ENCODE data around the gene MMP17. TPM values are rescaled to one million over a fixed set of nuclear protein-coding genes. Genes with fewer than 3 reads are reported as not detected.
A peak's percentile ranks its signal among the peaks of the same experiment; 100 is the strongest.

The MMP17 gene
- total RNA-seq, 1 experiment from 2014 or later, result not detected

DNA sequence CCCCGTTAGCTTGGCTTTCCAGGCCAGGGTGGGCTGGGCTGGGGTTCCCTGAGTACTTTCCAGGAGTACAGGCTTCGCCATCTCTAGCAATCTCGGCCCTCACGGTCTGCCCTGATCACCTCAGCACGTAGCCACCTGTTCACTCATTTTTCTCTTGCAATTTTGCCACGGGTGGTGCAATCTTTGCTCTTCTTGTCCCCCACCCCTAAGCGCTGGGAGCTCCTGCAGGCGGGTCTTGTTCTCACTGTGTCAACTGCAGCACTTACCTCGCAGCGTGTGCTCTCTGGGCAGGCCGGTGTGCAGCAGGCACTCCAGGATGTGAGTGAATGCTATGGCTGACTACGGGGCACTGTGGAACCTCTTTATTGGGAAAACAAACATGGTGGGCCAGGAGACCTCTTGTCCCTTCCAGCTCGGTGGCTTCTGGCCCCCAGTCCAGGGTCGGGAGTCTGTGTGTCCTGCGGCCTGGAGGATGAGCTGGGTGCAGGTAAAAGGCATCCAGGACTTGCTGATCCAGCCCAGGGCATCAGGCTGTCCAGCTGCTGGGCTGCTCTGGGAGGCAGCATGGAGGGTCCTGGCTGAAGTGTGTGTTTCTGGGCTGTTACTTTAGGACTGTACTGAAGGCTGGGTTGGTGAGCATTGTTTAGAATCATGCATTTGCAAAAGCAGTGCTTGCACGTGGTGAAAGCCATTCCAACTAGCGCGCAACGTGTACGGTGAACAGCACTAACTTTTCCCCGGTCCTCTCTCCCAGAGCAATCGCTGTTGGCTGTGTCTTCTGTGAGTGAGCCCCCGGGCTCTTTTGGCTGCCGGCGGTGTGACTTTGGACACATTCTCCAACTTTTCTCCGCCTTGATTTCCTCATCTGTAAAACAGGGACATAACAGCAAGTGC lies 64.8 kb downstream of the MMP17 start:
- no peak for DNase-seq (ENCODE audit: low spot score)

DNA sequence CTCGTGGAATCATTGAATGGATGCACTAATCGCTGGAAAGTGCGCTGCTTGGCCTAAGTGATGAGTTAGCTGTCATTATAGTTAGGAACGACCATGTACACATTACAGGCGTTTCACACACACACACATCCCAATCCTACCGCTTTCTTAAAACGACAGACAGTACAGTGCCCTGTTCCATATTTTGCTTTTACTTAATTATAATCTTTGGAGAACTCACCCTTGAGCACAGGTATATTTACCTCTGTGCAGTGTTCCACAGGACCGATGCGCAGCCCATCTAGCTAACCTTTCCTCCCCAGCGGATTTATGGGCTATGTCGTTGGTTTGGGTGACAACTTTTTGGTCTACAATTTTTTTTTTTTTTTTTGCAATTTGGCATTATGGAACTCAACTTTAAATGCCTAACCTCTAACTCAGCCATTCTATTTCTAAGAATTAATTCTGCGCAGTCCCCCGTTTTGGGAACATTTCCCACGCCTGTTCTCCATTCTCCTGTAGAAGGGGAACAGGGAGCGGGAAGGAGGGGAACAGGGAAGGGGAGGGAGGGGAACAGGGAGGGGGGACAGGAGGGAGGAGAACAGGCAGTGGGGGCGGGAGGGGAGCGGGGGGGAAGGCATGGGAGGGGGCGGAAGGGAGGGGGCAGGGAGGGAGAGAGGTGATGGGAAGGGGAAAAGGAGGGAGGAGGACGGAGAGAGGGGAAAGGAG lies 65.6 kb downstream of the MMP17 start:
- DNase-seq (ENCODE audit: low spot score), result no peak

DNA sequence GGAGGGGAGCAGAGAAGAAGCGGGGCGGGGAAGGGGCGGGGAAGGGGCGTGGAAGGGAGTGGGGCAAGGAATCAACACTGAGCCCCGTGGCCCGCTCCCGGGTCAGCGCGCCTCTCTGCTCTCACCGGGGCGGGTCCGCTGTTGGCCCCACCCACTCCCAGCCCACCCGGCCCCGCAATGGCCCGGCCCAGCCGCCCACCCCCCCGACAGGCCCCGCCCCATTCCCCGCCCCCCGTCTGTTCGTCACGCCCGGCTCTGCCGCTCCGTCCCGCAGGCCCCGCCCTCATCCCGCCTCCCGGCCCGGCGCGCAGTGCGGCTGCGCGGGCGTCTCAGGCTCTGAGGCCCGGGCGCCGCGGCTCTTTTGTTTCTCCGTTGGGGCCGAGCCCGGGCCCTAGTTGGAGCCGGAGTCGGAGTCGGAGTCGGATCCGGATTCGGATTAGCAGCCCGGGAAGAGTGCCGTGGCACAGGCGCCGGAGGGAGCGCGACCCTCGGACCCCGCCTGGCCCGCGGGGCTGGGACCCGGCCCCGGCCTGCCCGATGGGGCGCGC lies 66.2 kb downstream of the MMP17 start, which contains the start of gene ULK1:
Gene ULK1 (plus strand): TSS at position 310 of the 548 bp plus-strand sequence. CDS start 380 bp downstream, outside the sequence.
- DNase-seq (ENCODE audit: low spot score), result peak; percentile 85

DNA sequence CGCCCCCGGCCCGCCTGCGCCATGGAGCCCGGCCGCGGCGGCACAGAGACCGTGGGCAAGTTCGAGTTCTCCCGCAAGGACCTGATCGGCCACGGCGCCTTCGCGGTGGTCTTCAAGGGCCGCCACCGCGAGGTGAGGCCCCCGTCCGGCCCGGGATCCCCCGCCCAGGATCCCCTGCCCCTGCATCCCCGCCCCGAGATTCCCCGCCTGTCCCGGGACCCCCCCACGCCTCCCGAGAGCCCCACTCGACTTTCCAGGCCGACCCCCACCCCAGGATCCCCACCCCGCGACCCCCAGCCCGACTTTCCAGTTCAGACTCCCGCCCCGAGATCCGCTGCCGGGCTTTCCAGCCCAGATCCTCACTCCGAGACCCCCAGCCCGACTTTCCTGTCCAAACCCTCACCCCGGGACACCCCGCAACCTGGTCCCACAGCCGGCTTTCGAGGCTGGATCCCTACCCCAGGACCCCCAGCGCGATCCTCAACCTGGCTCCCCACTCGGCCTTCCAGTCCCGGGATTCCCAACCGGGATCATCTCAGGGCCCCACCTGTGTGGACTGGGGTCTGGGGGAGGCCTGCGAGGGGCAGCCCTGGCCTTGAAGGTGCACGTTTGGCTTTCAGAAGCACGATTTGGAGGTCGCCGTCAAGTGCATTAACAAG lies 66.9 kb downstream of the MMP17 start:
- peak; percentile 13 for DNase-seq (ENCODE audit: low spot score)

- no peak for DNase-seq (ENCODE audit: low spot score)
Observed at GRCh38 chr12:131895640-131896079, 67.5 kb downstream of the MMP17 start.

DNA sequence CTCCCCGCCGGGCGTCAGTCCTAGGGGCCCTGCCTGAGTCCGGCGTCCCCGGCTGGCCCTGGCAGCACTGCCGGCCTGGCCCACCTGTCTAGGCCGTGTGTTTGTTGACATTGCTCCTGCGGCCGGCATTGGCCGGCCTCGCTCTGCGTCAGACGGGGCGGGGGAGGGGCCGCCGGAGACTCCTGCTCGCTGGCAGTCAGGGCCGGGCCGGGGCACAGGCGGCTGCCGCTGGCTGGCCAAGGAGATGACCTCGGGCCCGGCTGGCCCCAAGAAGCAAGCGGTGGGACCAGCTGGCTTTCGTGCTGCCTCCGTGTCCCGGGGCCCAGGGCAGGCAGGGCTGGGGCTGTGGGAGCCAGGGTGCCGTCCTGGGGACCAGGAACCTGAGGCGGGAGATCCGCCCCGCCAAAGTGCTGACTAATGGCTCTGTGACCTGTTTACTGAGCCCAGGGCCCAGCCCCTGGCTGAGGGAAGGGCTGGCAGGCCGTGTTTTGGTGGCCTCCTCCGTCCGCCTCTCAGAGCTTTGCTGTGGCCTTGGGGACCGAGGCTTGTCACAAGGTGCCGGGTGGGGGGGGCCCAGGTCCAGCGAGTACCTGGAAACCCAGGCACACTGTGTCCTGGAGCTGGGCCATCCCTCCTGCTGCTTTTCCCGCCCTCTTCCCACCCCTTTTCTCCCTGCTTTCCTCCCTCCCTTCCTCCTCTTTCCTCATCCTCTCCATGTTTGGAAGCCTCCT lies 68.1 kb downstream of the MMP17 start:
- DNase-seq (ENCODE audit: low spot score), result peak; percentile 88

GRCh38 chr12:131896811-131897270 lies 68.6 kb downstream of the MMP17 start:
- no peak for DNase-seq (ENCODE audit: low spot score)

- DNase-seq (ENCODE audit: low spot score), result no peak
Observed at GRCh38 chr12:131897276-131897675, 69.1 kb downstream of the MMP17 start.

DNA sequence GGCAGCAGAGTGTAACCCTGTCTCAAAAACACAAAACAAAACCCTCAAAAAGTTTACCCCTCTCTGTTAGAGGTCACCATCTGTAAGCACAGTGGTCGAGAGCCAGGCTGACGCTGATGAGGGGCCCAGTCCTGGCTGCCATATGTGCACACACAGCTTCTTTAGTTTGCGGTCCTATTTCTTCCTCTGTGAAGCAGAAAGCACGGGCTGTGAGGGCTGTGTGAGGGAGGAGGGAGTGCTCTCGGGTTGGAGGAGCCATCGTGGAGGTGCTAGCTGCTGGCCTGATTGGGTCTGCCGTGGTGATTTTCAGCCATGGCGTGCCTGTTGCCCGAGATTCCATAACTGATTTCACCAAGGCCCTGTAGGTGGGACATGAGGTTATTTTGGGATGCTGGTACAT lies 69.7 kb downstream of the MMP17 start:
- no peak for DNase-seq (ENCODE audit: low spot score)

DNA sequence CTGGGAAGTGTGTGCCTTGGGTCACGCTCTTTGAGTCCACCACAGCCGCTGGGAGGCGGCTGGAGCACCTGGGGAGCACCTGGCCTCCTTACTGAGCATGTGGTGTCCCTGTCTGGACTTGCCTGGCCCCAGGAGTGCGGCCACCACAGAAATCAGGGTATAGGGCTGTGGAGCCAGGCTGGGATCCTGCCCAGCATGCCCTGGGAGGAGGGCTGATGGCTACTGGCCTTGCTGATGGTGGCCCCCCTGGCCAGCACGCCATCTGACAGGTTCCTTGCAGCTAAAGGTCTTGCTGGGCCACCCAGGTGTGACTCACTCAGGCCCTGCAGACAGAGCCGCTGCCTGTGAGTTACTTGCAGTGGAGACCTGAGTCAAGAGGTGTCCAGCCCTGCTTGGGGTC lies 72.2 kb downstream of the MMP17 start:
- DNase-seq (ENCODE audit: low spot score), result no peak

Small RNAs within 50 kb of the gene (small RNA-seq; reads per million reads assigned to genes)
- gene RNA5SP378 (0.50 reads per million), gene RNU6-1017P (not detected)

Other genes with a start within 250 kb of the MMP17 start
- 37.4 TPM in 2 replicates for gene SFSWAP, start 117.3 kb upstream of the MMP17 start, total RNA-seq (2014; rRNA removed; shearing (Covaris generic))
- gene ULK1, start 66.2 kb downstream of the MMP17 start, total RNA-seq (2014; rRNA removed; shearing (Covaris generic)), result 4.9 and 9.6 TPM in 2 replicates
- gene PUS1, start 100.9 kb downstream of the MMP17 start, total RNA-seq (2014; rRNA removed; shearing (Covaris generic)), result 70.5 and 73.8 TPM in 2 replicates
- 8.3 and 12.2 TPM in 2 replicates for gene EP400, start 121.5 kb downstream of the MMP17 start, total RNA-seq (2014; rRNA removed; shearing (Covaris generic))

Measured in HT-29 (cell line).